ENCODE results near the gene CBLL1.

Gene CBLL1

DNA sequence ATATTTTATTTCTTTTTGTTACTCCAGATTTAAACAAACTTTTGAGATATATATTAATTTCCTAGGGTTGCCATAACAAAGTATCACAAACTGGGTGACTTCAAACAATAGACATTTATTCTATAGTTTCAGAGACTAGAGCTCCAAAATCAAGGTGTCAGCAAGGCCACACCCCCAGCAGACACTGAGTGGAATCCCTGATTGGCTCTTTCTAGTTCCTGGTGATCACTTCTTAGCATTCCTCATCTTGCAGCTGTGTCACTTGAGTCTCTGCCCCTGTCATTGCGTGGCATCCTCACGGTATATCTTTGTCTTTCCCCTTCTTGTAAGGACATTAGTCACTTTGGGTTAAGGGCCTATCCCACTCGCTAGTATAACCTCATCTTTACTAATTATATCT, 66.7 kb downstream of the CBLL1 start:
- no peak for DNase-seq
